Left hindlimb (tissue), 1 donor: ENCODE data around the gene RAB17.

ENCODE experiments used
- DNase-seq: peaks from one replicate; pipeline ENCODE4 v3.0.0-alpha.2; 2018

Gene RAB17

DNA sequence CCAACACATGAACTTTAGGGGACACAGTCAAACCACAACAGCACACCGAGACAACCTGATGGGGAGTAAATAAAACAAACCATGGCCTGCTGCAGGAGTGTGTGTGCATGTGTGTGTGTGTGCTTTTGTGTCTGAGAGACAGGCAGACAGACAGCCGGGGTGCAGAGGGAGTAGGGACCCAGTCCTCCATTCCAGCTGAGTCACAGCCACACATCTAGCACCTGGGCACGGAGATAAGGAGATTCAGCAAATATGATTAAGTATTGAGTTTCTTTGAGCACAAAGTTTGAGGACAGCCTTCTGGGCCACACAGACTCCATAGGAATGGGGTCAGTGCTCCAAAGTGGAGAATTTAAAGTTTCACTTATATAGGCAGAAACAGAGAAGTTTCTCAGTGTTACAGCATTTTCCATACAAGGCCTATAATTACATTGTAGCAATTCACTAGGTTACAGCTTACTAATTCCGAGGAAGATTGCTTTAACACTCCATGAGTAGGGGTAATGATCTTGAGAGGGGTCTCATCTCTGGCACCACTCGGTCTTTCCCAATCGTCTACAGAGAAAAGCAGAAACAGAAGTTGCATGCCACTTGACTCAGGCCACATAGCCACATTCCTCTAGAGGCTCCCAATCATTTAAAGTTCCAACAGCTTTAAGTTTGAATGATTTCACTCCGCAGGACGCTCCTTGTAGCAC, 55.0 kb downstream of the RAB17 start:
- DNase-seq = no peak

DNA sequence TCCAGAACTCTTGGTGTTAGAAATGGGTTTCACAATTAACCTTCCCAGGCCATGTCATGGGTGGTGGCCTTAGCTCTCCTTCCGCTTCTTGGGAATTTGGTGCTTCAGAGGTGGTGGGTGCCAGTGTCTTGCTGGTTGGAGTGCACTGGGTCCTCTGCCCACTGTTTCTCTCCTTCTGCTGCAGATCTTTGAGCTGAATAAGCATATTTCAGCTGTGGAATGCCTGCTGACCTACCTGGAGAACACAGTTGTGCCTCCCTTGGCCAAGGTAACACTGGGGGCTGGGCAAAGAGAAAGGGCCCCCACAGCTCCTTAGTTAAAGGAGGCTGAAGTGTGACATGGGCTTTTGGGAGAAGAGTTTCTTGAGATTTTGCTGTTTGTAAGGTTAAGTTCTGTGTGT, 56.2 kb downstream of the RAB17 start:
- DNase-seq = no peak

DNA sequence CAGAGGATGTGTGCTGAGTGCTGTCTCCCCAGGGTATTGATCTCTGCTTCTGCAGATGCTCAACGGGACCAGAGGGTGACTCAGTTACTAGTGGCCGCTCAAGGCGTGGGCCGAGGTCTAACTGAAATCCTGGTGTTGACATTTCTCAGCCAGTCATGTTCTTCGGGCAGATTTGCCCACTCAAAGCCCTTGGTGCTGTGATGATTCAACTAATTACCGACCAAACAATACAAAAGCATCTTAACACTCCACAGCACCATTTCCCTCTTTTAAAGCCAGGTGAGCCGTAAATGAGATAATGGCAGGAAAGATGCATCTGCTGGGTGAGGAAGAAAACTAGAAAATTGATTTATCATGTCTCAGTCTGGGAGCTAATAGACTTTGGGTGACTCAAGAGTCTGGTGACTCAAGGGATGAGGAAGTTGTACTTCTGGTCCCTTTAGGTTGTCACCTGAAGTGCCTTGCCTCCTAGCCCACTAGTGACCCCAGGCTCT, 56.8 kb downstream of the RAB17 start:
- no peak for DNase-seq

DNA sequence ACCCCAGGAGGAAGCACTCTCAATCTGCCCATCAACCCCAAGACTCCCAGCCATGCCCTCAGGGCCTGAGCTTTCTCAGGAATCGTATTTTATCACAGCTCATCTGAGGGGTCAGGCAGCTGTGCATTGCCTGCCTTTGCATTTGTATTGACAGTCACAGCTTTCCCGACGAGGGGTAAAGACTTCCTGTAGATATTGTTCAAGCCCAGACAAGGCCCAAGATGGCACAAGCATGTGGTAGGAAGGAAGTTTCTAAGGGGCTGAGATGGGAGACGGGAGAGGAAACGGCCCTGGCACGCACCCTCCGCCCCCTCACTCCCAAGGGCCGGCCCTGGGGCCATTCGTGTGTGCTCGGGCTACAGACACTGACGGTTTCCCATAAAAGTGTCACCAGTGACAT, 58.4 kb downstream of the RAB17 start:
- DNase-seq = no peak

DNA sequence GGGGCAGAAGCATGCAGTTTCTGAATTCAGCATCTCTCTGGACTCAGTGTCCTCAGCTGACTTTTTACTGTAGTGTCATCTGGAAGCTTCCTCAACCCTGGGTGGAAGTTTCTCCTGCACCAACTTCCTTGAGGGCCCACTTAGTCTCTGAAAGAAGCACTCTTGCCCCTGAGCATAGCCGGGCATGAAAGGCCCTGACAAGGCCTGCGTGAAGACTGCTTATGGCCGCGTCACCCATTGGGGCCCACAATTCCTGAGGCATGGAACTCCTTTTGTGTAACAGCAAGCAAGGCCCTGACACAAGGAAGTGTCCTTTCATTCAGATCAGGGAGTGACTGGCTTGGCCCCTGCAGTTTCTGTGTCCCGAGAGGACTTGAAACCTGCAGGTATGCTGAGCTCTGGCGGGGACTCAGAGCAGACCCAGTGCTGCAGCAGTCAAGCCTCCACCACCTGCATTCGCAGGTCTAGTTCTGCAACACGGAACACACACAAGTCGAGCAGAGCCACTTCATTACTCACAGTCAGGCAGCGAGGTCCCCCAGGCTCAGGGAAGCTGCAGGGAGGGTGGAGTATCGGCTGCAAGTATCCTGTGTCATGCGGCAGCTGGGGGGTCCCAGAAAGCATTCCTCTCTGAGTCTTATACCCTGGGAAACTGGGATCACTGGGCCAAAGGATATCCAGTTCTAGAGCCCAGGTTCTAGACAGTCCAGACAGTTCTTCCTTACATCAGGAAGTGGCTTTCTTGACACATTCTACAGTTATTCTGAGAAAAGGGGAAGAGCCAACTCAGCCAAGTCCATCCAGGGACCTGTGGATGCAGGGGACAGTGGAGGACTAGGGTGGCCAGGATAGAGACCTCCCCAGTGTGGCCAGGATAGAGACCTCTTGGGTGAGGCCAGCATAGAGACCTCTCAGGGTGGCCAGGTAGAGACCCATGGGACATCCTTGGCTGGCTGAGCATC, 59.8 kb downstream of the RAB17 start:
- no peak for DNase-seq

DNA sequence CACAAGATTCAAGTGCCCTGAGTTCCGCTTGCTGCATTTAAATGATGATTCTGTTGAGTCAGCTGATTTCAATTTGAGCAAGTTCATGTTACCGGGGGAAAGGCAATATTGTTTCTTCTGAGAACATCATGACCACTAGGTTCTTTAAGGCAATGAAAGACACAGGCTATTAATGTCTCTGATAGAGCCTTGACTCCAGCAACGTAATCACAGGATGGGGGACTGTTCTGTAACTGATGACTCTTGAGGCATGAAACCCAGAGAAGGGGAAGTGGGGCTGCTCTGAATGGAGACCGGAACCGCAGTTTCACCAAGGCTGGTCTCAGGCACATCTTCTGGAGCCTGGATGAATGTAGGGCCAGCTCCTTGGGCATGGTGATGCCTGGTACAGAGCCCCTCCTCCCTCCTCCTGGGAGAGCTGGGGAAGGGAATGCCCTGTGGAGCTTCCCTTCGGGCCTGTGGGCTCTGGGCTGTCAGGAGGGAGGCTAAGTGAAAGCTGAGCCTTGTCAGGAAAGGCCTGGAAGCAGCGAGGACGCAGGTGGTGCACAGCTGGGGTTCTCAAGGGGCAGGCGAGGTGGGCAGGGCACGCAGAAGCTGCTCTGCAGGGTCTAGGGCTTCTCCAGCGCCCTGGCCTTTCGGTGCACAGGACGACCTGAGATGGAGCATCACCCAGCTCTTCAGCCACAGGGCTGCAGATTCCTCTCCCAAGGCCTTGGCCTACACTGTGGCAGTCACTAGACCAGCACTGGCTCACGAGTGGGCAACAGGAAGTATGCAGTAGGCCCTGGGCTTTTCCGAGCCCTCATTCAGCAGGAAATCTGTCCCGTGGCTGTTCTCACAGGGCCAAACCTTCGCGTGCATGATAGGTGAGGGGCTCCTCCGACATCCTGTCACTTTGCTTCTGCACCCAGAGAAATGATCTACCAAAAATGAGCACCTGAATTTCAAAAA, 60.8 kb downstream of the RAB17 start:
- DNase-seq = no peak

DNA sequence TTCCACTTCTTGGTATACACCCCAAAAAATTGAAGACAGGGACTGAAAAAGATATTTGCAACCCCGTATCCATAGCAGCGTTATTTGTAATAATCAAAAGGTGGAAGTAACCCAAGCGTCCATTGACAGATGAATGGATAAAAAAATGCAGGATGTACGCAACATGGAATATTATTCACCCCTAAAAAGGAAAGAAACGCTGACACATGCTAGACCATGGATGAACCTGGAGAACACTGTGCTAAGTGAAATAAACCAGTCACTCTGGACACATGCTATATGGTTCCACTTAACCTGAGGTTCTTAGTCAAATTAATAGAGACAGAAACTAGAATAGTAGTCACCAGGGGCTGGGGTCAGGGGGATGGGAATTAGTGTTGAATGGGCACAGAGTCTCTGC, 62.8 kb downstream of the RAB17 start:
- no peak for DNase-seq

DNA sequence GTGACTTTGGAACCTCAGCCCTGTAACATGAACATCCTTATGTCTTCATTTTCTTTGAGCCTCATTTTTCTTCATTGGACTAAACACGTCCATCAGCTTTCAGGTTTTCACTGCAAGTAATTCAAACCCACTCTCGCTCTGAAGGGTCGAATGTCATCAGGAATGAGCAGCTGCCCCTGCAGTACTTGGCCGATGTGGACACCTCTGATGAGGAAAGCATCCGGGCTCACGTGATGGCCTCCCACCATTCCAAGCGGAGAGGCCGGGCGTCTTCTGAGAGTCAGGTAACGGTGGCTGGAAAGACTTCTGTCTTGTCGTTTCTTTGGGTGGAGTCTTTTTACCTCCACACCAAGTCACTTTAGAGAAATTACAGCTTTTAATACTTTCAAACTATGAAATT, 63.3 kb downstream of the RAB17 start:
- no peak for DNase-seq

DNA sequence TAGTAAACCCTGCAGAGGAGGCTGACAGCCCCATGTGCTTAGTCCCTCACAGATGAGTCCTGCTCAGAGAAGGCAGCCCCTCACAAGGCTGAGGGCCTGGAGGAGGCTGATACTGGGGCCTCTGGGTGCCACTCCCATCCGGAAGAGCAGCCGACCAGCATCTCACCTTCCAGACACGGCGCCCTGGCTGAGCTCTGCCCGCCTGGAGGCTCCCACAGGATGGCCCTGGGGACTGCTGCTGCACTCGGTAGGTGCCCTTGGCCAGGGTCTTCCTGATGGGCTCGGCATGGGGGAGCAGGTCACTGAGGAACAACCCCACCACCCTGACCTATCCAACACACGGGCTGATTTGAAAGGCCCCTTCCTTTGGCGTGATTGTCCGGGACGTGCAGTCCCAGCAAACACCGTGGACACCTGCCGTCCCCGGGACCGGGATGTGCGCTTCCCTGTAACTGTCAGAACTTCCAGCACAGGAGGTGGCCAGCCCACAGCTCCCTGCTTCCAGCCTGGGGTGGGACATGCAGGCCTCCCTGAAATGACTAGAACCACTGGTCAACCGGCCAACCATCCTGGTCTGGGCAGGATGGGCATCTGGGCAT, 64.9 kb downstream of the RAB17 start:
- no peak for DNase-seq

DNA sequence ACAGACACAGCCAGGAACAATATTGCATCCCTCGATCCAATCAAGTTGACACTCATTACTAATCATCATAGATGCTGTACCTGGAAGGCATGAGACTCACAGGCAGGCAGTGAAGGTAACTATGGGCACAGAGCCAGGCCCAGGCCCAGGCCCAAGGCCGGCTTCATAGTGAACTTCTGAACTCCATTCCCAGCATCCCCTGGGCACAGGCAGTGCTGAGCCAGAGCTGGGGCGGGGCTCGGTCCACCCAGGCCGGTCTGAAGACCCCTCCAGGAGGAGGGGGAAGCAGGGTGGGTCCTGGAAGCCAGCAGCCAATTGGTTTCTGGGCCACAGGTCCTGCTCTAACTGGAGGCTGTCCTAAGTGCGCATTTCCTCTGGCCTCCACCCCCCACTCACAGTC, 65.9 kb downstream of the RAB17 start:
- DNase-seq = no peak
